Epithelial cell of alveolus of lung (primary cell): ENCODE results near the gene SIGLEC11. TPM values are rescaled to one million over a fixed set of nuclear protein-coding genes. Genes with fewer than 3 reads are reported as not detected.

Experiments
- total RNA-seq: library from RNA; depleted of rRNA; stranded (reverse); fragments of >200 nt; gene quantifications from 2 replicates; pipeline ENCODE4 v1.2.1, GENCODE V29; 2015

The SIGLEC11 gene
- total RNA-seq = not detected in 2 replicates

GRCh38 chr19:49960980-49961379, at the start of gene SIGLEC11:
Gene SIGLEC11, minus strand, starts transcription at chr19:49961172. Its CDS starts 91 bp downstream, at chr19:49961081.

GRCh38 chr19:49929121-49929610, 31.8 kb downstream of the SIGLEC11 start, which contains the start of the genes ATF5 and NUP62:
Gene ATF5, plus strand, starts transcription at chr19:49929205. Its CDS starts 1,646 bp downstream, at chr19:49930851.
Gene NUP62, minus strand, starts transcription at chr19:49929504. Its CDS starts 19,697 bp downstream, at chr19:49909807.

Other genes starting within 250 kb of the SIGLEC11 start
- gene TSKS, start 197.9 kb downstream of the SIGLEC11 start, total RNA-seq = not detected in 2 replicates
- 128 and 138 TPM in 2 replicates for gene AP2A1, start 194.2 kb downstream of the SIGLEC11 start, total RNA-seq
- 21.5 and 30.1 TPM in 2 replicates for gene FUZ, start 147.9 kb downstream of the SIGLEC11 start, total RNA-seq
- 21.1 and 32.3 TPM in 2 replicates for gene MED25, start 142.9 kb downstream of the SIGLEC11 start, total RNA-seq
- 94.0 and 139 TPM in 2 replicates for gene PTOV1, start 110.0 kb downstream of the SIGLEC11 start, total RNA-seq
- 29.1 and 52.8 TPM in 2 replicates for gene PNKP, start 93.6 kb downstream of the SIGLEC11 start, total RNA-seq
- 25.7 and 38.6 TPM in 2 replicates for gene AKT1S1, start 83.8 kb downstream of the SIGLEC11 start, total RNA-seq
- gene TBC1D17, start 83.5 kb downstream of the SIGLEC11 start, total RNA-seq = 22.5 TPM in 2 replicates
- gene IL4I1, start 64.3 kb downstream of the SIGLEC11 start, total RNA-seq = 1.3 TPM in 1 of 2 replicates, not detected in the other
- 4.5 and 15.4 TPM in 2 replicates for gene ATF5, start 32.0 kb downstream of the SIGLEC11 start, total RNA-seq
- 25.5 and 46.2 TPM in 2 replicates for gene NUP62, start 31.7 kb downstream of the SIGLEC11 start, total RNA-seq
- gene VRK3, start 64.2 kb upstream of the SIGLEC11 start, total RNA-seq = 22.5 and 26.8 TPM in 2 replicates
- 8.1 and 9.9 TPM in 2 replicates for gene ZNF473, start 64.8 kb upstream of the SIGLEC11 start, total RNA-seq
- gene IZUMO2, start 202.1 kb upstream of the SIGLEC11 start, total RNA-seq = 0.65 TPM in 1 of 2 replicates, not detected in the other
- gene MYH14, start 242.4 kb upstream of the SIGLEC11 start, total RNA-seq = 0.65 TPM in 1 of 2 replicates, not detected in the other